ENCODE measurements around the gene TMEM252.

TMEM252 gene

GRCh38 chr9:68498816-68499215 lies 41.9 kb downstream of the TMEM252 start:
- no peak for DNase-seq (ENCODE audit: low read depth in 3 of 3)

- DNase-seq (ENCODE audit: low read depth in 3 of 3) = no peak
These were observed 43.1 kb downstream of the TMEM252 start for GRCh38 chr9:68497629-68498028.

- DNase-seq (ENCODE audit: low read depth in 3 of 3) = no peak
These were observed 44.3 kb downstream of the TMEM252 start for GRCh38 chr9:68496356-68496755.

GRCh38 chr9:68495247-68495646 lies 45.4 kb downstream of the TMEM252 start:
- DNase-seq (ENCODE audit: low read depth in 3 of 3) = no peak

GRCh38 chr9:68493958-68494577 lies 46.6 kb downstream of the TMEM252 start:
- DNase-seq (ENCODE audit: low read depth in 3 of 3) = no peak

GRCh38 chr9:68493541-68493940 lies 47.1 kb downstream of the TMEM252 start:
- no peak for DNase-seq (ENCODE audit: low read depth in 3 of 3)

GRCh38 chr9:68492806-68493205 lies 47.9 kb downstream of the TMEM252 start:
- DNase-seq (ENCODE audit: low read depth in 3 of 3) = no peak

- DNase-seq (ENCODE audit: low read depth in 3 of 3) = no peak
These were observed 51.0 kb downstream of the TMEM252 start for GRCh38 chr9:68489646-68490045.

GRCh38 chr9:68488126-68488525 lies 52.6 kb downstream of the TMEM252 start:
- no peak for DNase-seq (ENCODE audit: low read depth in 3 of 3)

Measured in stimulated activated CD4-positive, alpha-beta T cell treated with anti-CD3 and anti-CD28 coated beads, TNF-alpha, amount 100 ng/mL, for 24 hours (primary cell).